H9 (cell line): ENCODE results near the gene HSD11B1. TPM values are rescaled to one million over a fixed set of nuclear protein-coding genes. Genes with fewer than 3 reads are reported as not detected.

Experiments used
- DNase-seq: peaks from one replicate; pipeline ENCODE4 v3.0.0-alpha.2; 2017
- H2AFZ ChIP-seq: one replicate; pipeline ENCODE4 v1.6.1; 2013; ENCODE audit warnings: mild to moderate bottlenecking, low read length, control low read depth, moderate library complexity
- H2AK5ac ChIP-seq: 2 replicates; pipeline ENCODE4 v1.6.1; 2013; ENCODE audit warnings: low read length, control low read depth, mixed read lengths; ENCODE audit not compliant: insufficient read length
- H2BK120ac ChIP-seq: one replicate; pipeline ENCODE4 v1.6.1; 2013; ENCODE audit warnings: low read depth, mild to moderate bottlenecking, low read length, control low read depth, inconsistent platforms; ENCODE audit not compliant: poor library complexity, severe bottlenecking
- H2BK12ac ChIP-seq: 2 replicates; pipeline ENCODE4 v1.6.1; 2013; ENCODE audit warnings: low read length, control low read depth, mixed read lengths, low read depth; ENCODE audit not compliant: insufficient read length
- H2BK15ac ChIP-seq: 2 replicates; pipeline ENCODE4 v1.6.1; 2013; ENCODE audit warnings: low read depth, low read length, control low read depth
- H2BK20ac ChIP-seq: one replicate; pipeline ENCODE4 v1.6.1; 2013; ENCODE audit warnings: low read depth, mild to moderate bottlenecking, low read length, control low read depth, inconsistent platforms; ENCODE audit not compliant: poor library complexity, severe bottlenecking
- H2BK5ac ChIP-seq: 2 replicates; pipeline ENCODE4 v1.6.1; 2013; ENCODE audit warnings: low read length, control low read depth, mixed read lengths; ENCODE audit not compliant: insufficient read length
- H3K14ac ChIP-seq: 2 replicates; pipeline ENCODE4 v1.6.1; 2013; ENCODE audit warnings: low read length, control low read depth; ENCODE audit not compliant: insufficient read depth
- H3K18ac ChIP-seq: 2 replicates; pipeline ENCODE4 v1.6.1; 2013; ENCODE audit warnings: low read depth, mild to moderate bottlenecking, mixed read lengths, low read length, control low read depth; ENCODE audit not compliant: insufficient read length
- H3K23ac ChIP-seq: 2 replicates; pipeline ENCODE4 v1.6.1; 2013; ENCODE audit warnings: low read length, control low read depth, mixed read lengths, low read depth; ENCODE audit not compliant: insufficient read length
- H3K23me2 ChIP-seq: 2 replicates; pipeline ENCODE4 v1.6.1; 2013; ENCODE audit warnings: low read depth, mild to moderate bottlenecking, mixed read lengths, low read length, control low read depth; ENCODE audit not compliant: insufficient read length, poor library complexity, severe bottlenecking
- H3K27ac ChIP-seq: 2 replicates; pipeline ENCODE4 v1.5.1; 2013; ENCODE audit warnings: low read length, control low read depth, mixed read lengths, low read depth; ENCODE audit not compliant: insufficient read length
- H3K27me3 ChIP-seq: 2 replicates; pipeline ENCODE4 v1.6.1; 2013; ENCODE audit warnings: low read length, control low read depth, inconsistent platforms; ENCODE audit not compliant: insufficient read depth
- H3K4ac ChIP-seq: 2 replicates; pipeline ENCODE4 v1.6.1; 2013; ENCODE audit warnings: low read depth, mild to moderate bottlenecking, control low read depth, inconsistent platforms, low read length, moderate library complexity
- H3K4me1 ChIP-seq: 2 replicates; pipeline ENCODE4 v1.6.1; 2013; ENCODE audit warnings: low read length, control low read depth, inconsistent platforms; ENCODE audit not compliant: insufficient read depth
- H3K4me2 ChIP-seq: 2 replicates; pipeline ENCODE4 v1.6.1; 2013; ENCODE audit warnings: low read length, control low read depth, mixed read lengths; ENCODE audit not compliant: insufficient read length, insufficient read depth
- H3K56ac ChIP-seq: 2 replicates; pipeline ENCODE4 v1.6.1; 2013; ENCODE audit warnings: low read depth, mild to moderate bottlenecking, mixed read lengths, low read length, control low read depth; ENCODE audit not compliant: insufficient read length
- H3K79me1 ChIP-seq: 2 replicates; pipeline ENCODE4 v1.6.1; 2013; ENCODE audit warnings: low read depth, mild to moderate bottlenecking, moderate library complexity, low read length, control low read depth, inconsistent platforms; ENCODE audit not compliant: insufficient read depth, poor library complexity, severe bottlenecking
- H3K79me2 ChIP-seq: 2 replicates; pipeline ENCODE4 v1.6.1; 2013; ENCODE audit warnings: low read length, control low read depth, inconsistent platforms; ENCODE audit not compliant: insufficient read depth
- H3K9ac ChIP-seq: 2 replicates; pipeline ENCODE4 v1.6.1; 2013; ENCODE audit warnings: low read length, control low read depth, mixed read lengths; ENCODE audit not compliant: insufficient read length; ENCODE audit errors: extremely low read depth
- H3K9me3 ChIP-seq: one replicate; pipeline ENCODE4 v1.6.1; 2013; ENCODE audit warnings: low read depth, low read length, inconsistent platforms; ENCODE audit not compliant: control insufficient read depth
- H3T11ph ChIP-seq: one replicate; pipeline ENCODE4 v1.6.1; 2013; ENCODE audit warnings: mild to moderate bottlenecking, low read length, control low read depth, inconsistent platforms
- H4K20me1 ChIP-seq: one replicate; pipeline ENCODE4 v1.6.1; 2013; ENCODE audit not compliant: control insufficient read depth, insufficient read length, insufficient read depth
- H4K5ac ChIP-seq: 2 replicates; pipeline ENCODE4 v1.6.1; 2013; ENCODE audit warnings: low read depth, mild to moderate bottlenecking, mixed read lengths, low read length, control low read depth; ENCODE audit not compliant: insufficient read length
- H4K8ac ChIP-seq: replicated peaks from 2 replicates; pipeline ENCODE4 v1.6.1; 2013; ENCODE audit warnings: low read length, control low read depth, mixed read lengths, low read depth; ENCODE audit not compliant: insufficient read length
- H4K91ac ChIP-seq: 2 replicates; pipeline ENCODE4 v1.6.1; 2013; ENCODE audit warnings: low read depth, mild to moderate bottlenecking, moderate library complexity, mixed read lengths, low read length, control low read depth; ENCODE audit not compliant: insufficient read length
- H3K27ac Mint-ChIP-seq, 3 experiments: 2 replicates in 2 of 3; 3 replicates in 1 of 3; pipeline ENCODE4 v1.8.0; 2020 to 2021; ENCODE audit warnings: mixed read lengths in 3 of 3, mild to moderate bottlenecking in 1 of 3, moderate library complexity in 1 of 3
- H3K27me3 Mint-ChIP-seq: 2 replicates; pipeline ENCODE4 v1.8.0; 2021; ENCODE audit warnings: low read depth, mild to moderate bottlenecking, moderate library complexity, mixed read lengths
- H3K36me3 Mint-ChIP-seq, 3 experiments: 2 replicates in 2 of 3; 3 replicates in 1 of 3; pipeline ENCODE4 v1.8.0; 2020 to 2021; ENCODE audit warnings: low read depth in 3 of 3, mixed read lengths in 3 of 3; ENCODE audit not compliant: insufficient read depth in 1 of 3
- H3K4me1 Mint-ChIP-seq, 2 experiments: 2 replicates each; pipeline ENCODE4 v1.8.0; 2020; ENCODE audit warnings: mixed read lengths in 2 of 2
- H3K4me3 Mint-ChIP-seq, 2 experiments: 2 replicates in 1 of 2; 3 replicates in 1 of 2; pipeline ENCODE4 v1.8.0; 2020 to 2021; ENCODE audit warnings: mild to moderate bottlenecking in 2 of 2, mixed read lengths in 2 of 2, moderate library complexity in 1 of 2
- H3K9me3 Mint-ChIP-seq, 2 experiments: 2 replicates in 1 of 2; 3 replicates in 1 of 2; pipeline ENCODE4 v1.8.0; 2020; ENCODE audit warnings: mild to moderate bottlenecking in 2 of 2, mixed read lengths in 2 of 2, moderate library complexity in 1 of 2
- CTCF ChIP-seq: fragments of 200-600 bp; sonication (generic); conservative IDR thresholded peaks from 3 replicates; pipeline ENCODE4 v1.8.0; 2021; ENCODE audit warnings: antibody characterized with exemption, mild to moderate bottlenecking
- WGBS: extraction: QIAGEN DNeasy Blood & Tissue Kit; methylation state at CpG from one replicate; pipeline ENCODE4 v1.1.7; 2013; ENCODE audit warnings: missing lambda C conversion rate, low lambda C conversion rate, mixed read lengths; ENCODE audit not compliant: insufficient read length; ENCODE audit errors: extremely low coverage; 5-methylcytosine and 5-hydroxymethylcytosine counted together
- total RNA-seq: library from RNA; stranded (reverse); gene quantifications from 2 replicates; pipeline ENCODE4 v1.2.1, GENCODE V29; 2021

Gene HSD11B1
- total RNA-seq, 1 experiment from 2014 or later, result not detected

DNA sequence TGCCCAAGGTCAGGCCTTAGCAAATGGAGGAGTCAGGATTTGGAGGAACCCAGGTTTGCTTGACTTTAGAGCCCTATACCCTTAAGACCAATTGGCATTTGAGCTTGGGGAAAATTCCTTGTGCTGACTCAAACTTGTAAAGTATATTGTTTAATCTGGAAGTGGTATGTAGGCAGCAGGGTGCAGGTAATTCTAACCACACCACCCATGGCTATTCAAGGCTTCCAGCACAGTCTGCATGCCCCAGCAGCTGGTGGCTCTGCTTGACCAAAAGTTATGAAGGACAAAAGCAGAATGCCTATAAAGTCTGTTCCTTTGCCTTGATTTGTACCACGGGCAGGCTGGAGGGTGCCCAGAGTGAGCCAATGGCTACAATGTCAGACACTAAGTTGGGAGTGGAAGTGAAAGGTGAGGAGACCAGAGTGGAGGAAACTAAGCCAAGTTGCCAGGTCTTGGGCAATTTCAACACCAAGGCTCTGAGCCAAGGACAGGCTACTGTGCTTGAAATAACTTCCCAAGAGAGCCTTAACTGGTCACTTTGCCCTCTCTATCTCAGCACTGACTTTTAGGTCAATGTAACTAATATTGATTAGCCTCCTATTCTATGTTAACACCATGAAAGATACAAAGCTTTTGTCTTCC lies 34.1 kb upstream of the HSD11B1 start:
- H3K79me2 ChIP-seq, result no peaks in the 10 kb centered on the region
- peaks cover 17% of the 10 kb centered on the region; the same call in 1 of the 2 replicates for H3K27me3 ChIP-seq
- Mint-ChIP-seq H3K27ac (no peak overlapping the region), H3K4me3 (no peak overlapping the region), H3K4me1 (peaks cover 9 to 13% of the 10 kb centered on the region in 2 experiments), H3K9me3 (no peaks in the 10 kb centered on the region), H3K36me3 (no peaks in the 10 kb centered on the region), H3K27me3 (peaks cover 64% of the 10 kb centered on the region)
- peaks cover 10% of the 10 kb centered on the region for H3K23me2 ChIP-seq
- no peak overlapping the region for H3K4me2 ChIP-seq
- H2BK20ac ChIP-seq, result no peak overlapping the region
- no peak overlapping the region for H2BK5ac ChIP-seq
- H3K9me3 ChIP-seq, result no peaks in the 10 kb centered on the region
- H4K5ac ChIP-seq, result no peak overlapping the region
- no peak overlapping the region for H3K23ac ChIP-seq
- no peak overlapping the region for H2AFZ ChIP-seq
- no peak for TF ChIP-seq CTCF
- H3K9ac ChIP-seq, result no peak overlapping the region
- H2BK120ac ChIP-seq, result no peak overlapping the region
- H3K18ac ChIP-seq, result no peak overlapping the region
- H2BK12ac ChIP-seq, result no peak overlapping the region
- no peak overlapping the region for H3K27ac ChIP-seq
- no peak overlapping the region for H4K91ac ChIP-seq
- H2BK15ac ChIP-seq, result no peak overlapping the region
- H3K4ac ChIP-seq, result no peak overlapping the region
- H2AK5ac ChIP-seq, result no peak overlapping the region
- H3K4me1 ChIP-seq, result peaks cover 5% of the 10 kb centered on the region; the same call in 1 of the 2 replicates
- no peaks in the 10 kb centered on the region for H4K20me1 ChIP-seq
- H3K79me1 ChIP-seq, result no peaks in the 10 kb centered on the region
- H4K8ac ChIP-seq, result no peak overlapping the region
- no CpG with 5 or more reads among the region's 1 CpG for WGBS
- H3K56ac ChIP-seq, result no peak overlapping the region
- H3T11ph ChIP-seq, result no peak overlapping the region
- DNase-seq, result no peak
- no peak overlapping the region for H3K14ac ChIP-seq
